ENCODE measurements around the gene ZKSCAN1.

The ZKSCAN1 gene

GRCh38 chr7:99992330-99993038 lies 22.9 kb upstream of the ZKSCAN1 start:
- no peak overlapping the region for H3K4me3 ChIP-seq (ENCODE audit: low read depth, low read length)
- no peaks in the 10 kb centered on the region for H3K9me3 ChIP-seq (ENCODE audit: insufficient read depth, low read depth, low read length)
- no peak overlapping the region for H2AK5ac ChIP-seq (ENCODE audit: low read length)
- no peaks in the 10 kb centered on the region for H3K79me2 ChIP-seq (ENCODE audit: control insufficient read depth, insufficient read depth, low read length, poor library complexity)
- no peak overlapping the region for H3K14ac ChIP-seq (ENCODE audit: low read length)
- no peak overlapping the region for H2BK5ac ChIP-seq (ENCODE audit: low read depth, low read length, poor library complexity)
- H3K27ac ChIP-seq (ENCODE audit: low read depth, low read length): no peak overlapping the region
- no peaks in the 10 kb centered on the region for H3K4me1 ChIP-seq (ENCODE audit: control insufficient read depth in 1 of 2, insufficient read depth in 2 of 2, low read length in 2 of 2)
- H3K27me3 ChIP-seq (ENCODE audit: insufficient read depth, low read length): no peaks in the 10 kb centered on the region
- H3K79me1 ChIP-seq (ENCODE audit: low read length): no peaks in the 10 kb centered on the region
- H3K18ac ChIP-seq (ENCODE audit: low read length): no peak overlapping the region
- no CpG with 5 or more reads among the region's 21 CpGs for WGBS (ENCODE audit: extremely low coverage, insufficient coverage, insufficient read length)
- DNase-seq: no peak
- no peak overlapping the region for H3K4ac ChIP-seq (ENCODE audit: low read depth, low read length)
- no peak overlapping the region for H3K4me2 ChIP-seq (ENCODE audit: low read length)
- H3K23ac ChIP-seq (ENCODE audit: low read length): no peak overlapping the region
- no peak overlapping the region for H2BK12ac ChIP-seq (ENCODE audit: low read length)
- H3K36me3 ChIP-seq (ENCODE audit: control insufficient read depth in 1 of 2, insufficient read depth in 2 of 2, low read length in 2 of 2): no peaks in the 10 kb centered on the region
- no peak overlapping the region for H2BK120ac ChIP-seq (ENCODE audit: insufficient read depth, low read length, poor library complexity)
- H4K8ac ChIP-seq (ENCODE audit: low read depth, low read length): no peak overlapping the region
- H3K9ac ChIP-seq (ENCODE audit: low read length): no peak overlapping the region
- no peak overlapping the region for H4K91ac ChIP-seq (ENCODE audit: low read depth, low read length)
- H2AFZ ChIP-seq (ENCODE audit: insufficient read depth, low read length, poor library complexity): no peak overlapping the region
- H4K12ac ChIP-seq (ENCODE audit: low read depth, low read length): no peak overlapping the region

DNA sequence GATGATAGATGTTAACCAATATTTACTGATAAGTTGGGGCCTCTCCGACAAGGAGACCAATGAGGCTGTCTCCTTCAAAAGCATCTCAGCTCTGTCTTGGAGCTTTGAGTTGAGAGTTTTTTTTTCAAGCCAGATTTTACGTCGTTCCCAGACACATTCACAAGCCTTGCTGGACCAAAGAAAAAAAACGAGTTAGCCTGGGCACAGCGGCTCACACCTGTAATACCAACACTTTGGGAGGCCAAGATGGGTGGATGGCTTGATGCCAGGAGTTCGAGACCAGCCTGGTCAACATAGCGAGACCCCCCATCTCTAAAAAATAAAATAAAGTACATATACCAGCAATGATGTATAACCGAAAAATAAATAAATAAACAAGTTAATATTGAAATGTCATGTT lies 20.6 kb upstream of the ZKSCAN1 start:
- H4K12ac ChIP-seq (ENCODE audit: low read depth, low read length): no peak overlapping the region
- no peak overlapping the region for H3K4me2 ChIP-seq (ENCODE audit: low read length)
- H4K8ac ChIP-seq (ENCODE audit: low read depth, low read length): no peak overlapping the region
- H3K79me2 ChIP-seq (ENCODE audit: control insufficient read depth, insufficient read depth, low read length, poor library complexity): no peaks in the 10 kb centered on the region
- no peak overlapping the region for H2AFZ ChIP-seq (ENCODE audit: insufficient read depth, low read length, poor library complexity)
- peak overlapping the region; percentile 19 for H4K91ac ChIP-seq (ENCODE audit: low read depth, low read length)
- WGBS (ENCODE audit: extremely low coverage, insufficient coverage, insufficient read length): no CpG with 5 or more reads among the region's 8 CpGs
- H3K27me3 ChIP-seq (ENCODE audit: insufficient read depth, low read length): no peaks in the 10 kb centered on the region
- no peak overlapping the region for H2AK5ac ChIP-seq (ENCODE audit: low read length)
- H2BK12ac ChIP-seq (ENCODE audit: low read length): no peak overlapping the region
- H3K23ac ChIP-seq (ENCODE audit: low read length): no peak overlapping the region
- H3K27ac ChIP-seq (ENCODE audit: low read depth, low read length): no peak overlapping the region
- H3K18ac ChIP-seq (ENCODE audit: low read length): no peak overlapping the region
- H3K14ac ChIP-seq (ENCODE audit: low read length): no peak overlapping the region
- no peaks in the 10 kb centered on the region for H3K36me3 ChIP-seq (ENCODE audit: control insufficient read depth in 1 of 2, insufficient read depth in 2 of 2, low read length in 2 of 2)
- no peaks in the 10 kb centered on the region for H3K9me3 ChIP-seq (ENCODE audit: insufficient read depth, low read depth, low read length)
- no peaks in the 10 kb centered on the region for H3K79me1 ChIP-seq (ENCODE audit: low read length)
- no peak overlapping the region for H3K4ac ChIP-seq (ENCODE audit: low read depth, low read length)
- no peak overlapping the region for H3K9ac ChIP-seq (ENCODE audit: low read length)
- H3K4me3 ChIP-seq (ENCODE audit: low read depth, low read length): no peak overlapping the region
- H2BK120ac ChIP-seq (ENCODE audit: insufficient read depth, low read length, poor library complexity): no peak overlapping the region
- DNase-seq: no peak
- H3K4me1 ChIP-seq (ENCODE audit: control insufficient read depth in 1 of 2, insufficient read depth in 2 of 2, low read length in 2 of 2): no peaks in the 10 kb centered on the region
- no peak overlapping the region for H2BK5ac ChIP-seq (ENCODE audit: low read depth, low read length, poor library complexity)

- H3K27ac ChIP-seq (ENCODE audit: low read depth, low read length): no peak overlapping the region
- no peak overlapping the region for H2BK5ac ChIP-seq (ENCODE audit: low read depth, low read length, poor library complexity)
- H3K36me3 ChIP-seq (ENCODE audit: control insufficient read depth in 1 of 2, insufficient read depth in 2 of 2, low read length in 2 of 2): no peaks in the 10 kb centered on the region
- H3K4me3 ChIP-seq (ENCODE audit: low read depth, low read length): no peak overlapping the region
- H3K4me2 ChIP-seq (ENCODE audit: low read length): peak overlapping the region; percentile 40
- peak overlapping the region; percentile 24 for H4K8ac ChIP-seq (ENCODE audit: low read depth, low read length)
- no peak overlapping the region for H3K14ac ChIP-seq (ENCODE audit: low read length)
- no peak overlapping the region for H3K4ac ChIP-seq (ENCODE audit: low read depth, low read length)
- no peak overlapping the region for H3K18ac ChIP-seq (ENCODE audit: low read length)
- no peak for DNase-seq
- H2AFZ ChIP-seq (ENCODE audit: insufficient read depth, low read length, poor library complexity): no peak overlapping the region
- no peak overlapping the region for H3K9ac ChIP-seq (ENCODE audit: low read length)
- no peak overlapping the region for H2AK5ac ChIP-seq (ENCODE audit: low read length)
- H3K4me1 ChIP-seq (ENCODE audit: control insufficient read depth in 1 of 2, insufficient read depth in 2 of 2, low read length in 2 of 2): no peaks in the 10 kb centered on the region
- H3K9me3 ChIP-seq (ENCODE audit: insufficient read depth, low read depth, low read length): no peaks in the 10 kb centered on the region
- no peaks in the 10 kb centered on the region for H3K27me3 ChIP-seq (ENCODE audit: insufficient read depth, low read length)
- no CpG with 5 or more reads among the region's 15 CpGs for WGBS (ENCODE audit: extremely low coverage, insufficient coverage, insufficient read length)
- peak overlapping the region; percentile 17 for H4K12ac ChIP-seq (ENCODE audit: low read depth, low read length)
- H4K91ac ChIP-seq (ENCODE audit: low read depth, low read length): peak overlapping the region; percentile 48
- H3K79me2 ChIP-seq (ENCODE audit: control insufficient read depth, insufficient read depth, low read length, poor library complexity): no peaks in the 10 kb centered on the region
- H2BK12ac ChIP-seq (ENCODE audit: low read length): no peak overlapping the region
- no peaks in the 10 kb centered on the region for H3K79me1 ChIP-seq (ENCODE audit: low read length)
- no peak overlapping the region for H2BK120ac ChIP-seq (ENCODE audit: insufficient read depth, low read length, poor library complexity)
- H3K23ac ChIP-seq (ENCODE audit: low read length): no peak overlapping the region
These were observed 18.4 kb upstream of the ZKSCAN1 start for GRCh38 chr7:99996755-99997544.

GRCh38 chr7:99997545-99998137 lies 17.8 kb upstream of the ZKSCAN1 start:
- peak overlapping the region; percentile 48 for H4K91ac ChIP-seq (ENCODE audit: low read depth, low read length)
- H3K4me2 ChIP-seq (ENCODE audit: low read length): peak overlapping the region; percentile 57
- H3K79me2 ChIP-seq (ENCODE audit: control insufficient read depth, insufficient read depth, low read length, poor library complexity): no peaks in the 10 kb centered on the region
- H3K4me3 ChIP-seq (ENCODE audit: low read depth, low read length): peak overlapping the region; percentile 66
- no peaks in the 10 kb centered on the region for H3K36me3 ChIP-seq (ENCODE audit: control insufficient read depth in 1 of 2, insufficient read depth in 2 of 2, low read length in 2 of 2)
- peak overlapping the region; percentile 60 for H2AFZ ChIP-seq (ENCODE audit: insufficient read depth, low read length, poor library complexity)
- H2BK120ac ChIP-seq (ENCODE audit: insufficient read depth, low read length, poor library complexity): no peak overlapping the region
- WGBS (ENCODE audit: extremely low coverage, insufficient coverage, insufficient read length): no CpG with 5 or more reads among the region's 35 CpGs
- no peak overlapping the region for H2BK5ac ChIP-seq (ENCODE audit: low read depth, low read length, poor library complexity)
- peak; percentile 21 to 57 for DNase-seq
- no peaks in the 10 kb centered on the region for H3K4me1 ChIP-seq (ENCODE audit: control insufficient read depth in 1 of 2, insufficient read depth in 2 of 2, low read length in 2 of 2)
- H3K18ac ChIP-seq (ENCODE audit: low read length): no peak overlapping the region
- no peak overlapping the region for H2BK12ac ChIP-seq (ENCODE audit: low read length)
- no peaks in the 10 kb centered on the region for H3K27me3 ChIP-seq (ENCODE audit: insufficient read depth, low read length)
- H3K9me3 ChIP-seq (ENCODE audit: insufficient read depth, low read depth, low read length): no peaks in the 10 kb centered on the region
- peak overlapping the region; percentile 39 for H3K14ac ChIP-seq (ENCODE audit: low read length)
- no peaks in the 10 kb centered on the region for H3K79me1 ChIP-seq (ENCODE audit: low read length)
- H3K4ac ChIP-seq (ENCODE audit: low read depth, low read length): no peak overlapping the region
- peak overlapping the region; percentile 17 for H4K12ac ChIP-seq (ENCODE audit: low read depth, low read length)
- H4K8ac ChIP-seq (ENCODE audit: low read depth, low read length): peak overlapping the region; percentile 24
- no peak overlapping the region for H2AK5ac ChIP-seq (ENCODE audit: low read length)
- H3K9ac ChIP-seq (ENCODE audit: low read length): peak overlapping the region; percentile 70
- H3K27ac ChIP-seq (ENCODE audit: low read depth, low read length): no peak overlapping the region
- no peak overlapping the region for H3K23ac ChIP-seq (ENCODE audit: low read length)

Data from trophoblast cell (in vitro differentiated cells and primary cell).